HUES6 (cell line): ENCODE measurements around the gene PSMB5.

Experiments
- H3K27ac ChIP-seq: 2 replicates; pipeline ENCODE4 v1.7.0; 2013; ENCODE audit warnings: low read depth, mild to moderate bottlenecking, low read length, inconsistent platforms
- H3K27me3 ChIP-seq: 2 replicates; pipeline ENCODE4 v1.6.1; 2013; ENCODE audit warnings: low read length; ENCODE audit not compliant: control insufficient read depth, insufficient read depth
- H3K36me3 ChIP-seq: 2 replicates; pipeline ENCODE4 v1.6.1; 2013; ENCODE audit warnings: low read length; ENCODE audit not compliant: control insufficient read depth, insufficient read depth
- H3K4me1 ChIP-seq: 2 replicates; pipeline ENCODE4 v1.6.1; 2013; ENCODE audit warnings: low read length; ENCODE audit not compliant: control insufficient read depth, insufficient read depth
- H3K4me3 ChIP-seq: 2 replicates; pipeline ENCODE4 v1.5.1; 2013; ENCODE audit warnings: low read depth, low read length
- H3K9ac ChIP-seq: one replicate; pipeline ENCODE4 v1.6.1; 2013; ENCODE audit warnings: mild to moderate bottlenecking, low read length
- H3K9me3 ChIP-seq: 2 replicates; pipeline ENCODE4 v1.6.1; 2013; ENCODE audit warnings: low read depth, low read length; ENCODE audit not compliant: control insufficient read depth, insufficient read depth

Gene PSMB5

GRCh38 chr14:23041729-23042128 lies 7.0 kb upstream of the PSMB5 start:
- H3K9me3 ChIP-seq, result no peaks in the 10 kb centered on the region

GRCh38 chr14:23040100-23040499 lies 5.4 kb upstream of the PSMB5 start:
- H3K27ac ChIP-seq, result no peak overlapping the region
- no peak overlapping the region for H3K4me3 ChIP-seq
- H3K4me1 ChIP-seq, result peaks cover 13% of the 10 kb centered on the region; the same call in 1 of the 2 replicates
- H3K36me3 ChIP-seq, result no peaks in the 10 kb centered on the region
- no peaks in the 10 kb centered on the region for H3K9me3 ChIP-seq
- no peak overlapping the region for H3K9ac ChIP-seq
- H3K27me3 ChIP-seq, result no peaks in the 10 kb centered on the region

More at GRCh38 chr14:23041729-23042128, 7.0 kb upstream of the PSMB5 start:
- H3K36me3 ChIP-seq, result no peaks in the 10 kb centered on the region
- H3K4me3 ChIP-seq, result no peak overlapping the region
- peaks cover 12% of the 10 kb centered on the region; the same call in 1 of the 2 replicates for H3K4me1 ChIP-seq
- H3K27me3 ChIP-seq, result no peaks in the 10 kb centered on the region
- H3K9ac ChIP-seq, result no peak overlapping the region
- H3K27ac ChIP-seq, result no peak overlapping the region

- peaks cover 10% of the 10 kb centered on the region; the same call in 1 of the 2 replicates for H3K4me1 ChIP-seq
- peak overlapping the region; percentile 86 for H3K9ac ChIP-seq
- H3K9me3 ChIP-seq, result no peaks in the 10 kb centered on the region
- peak overlapping the region; percentile 86 for H3K4me3 ChIP-seq
- H3K27ac ChIP-seq, result peak overlapping the region; percentile 95
- no peaks in the 10 kb centered on the region for H3K27me3 ChIP-seq
- H3K36me3 ChIP-seq, result peaks cover 24% of the 10 kb centered on the region
Observed at GRCh38 chr14:23035303-23036144, 824 bp upstream of the PSMB5 start.

GRCh38 chr14:23033801-23034497 lies 751 bp downstream of the PSMB5 start:
- peak overlapping the region; percentile 86 for H3K4me3 ChIP-seq
- H3K36me3 ChIP-seq, result peaks cover 33% of the 10 kb centered on the region
- peak overlapping the region; percentile 86 for H3K9ac ChIP-seq
- H3K27me3 ChIP-seq, result no peaks in the 10 kb centered on the region
- H3K9me3 ChIP-seq, result no peaks in the 10 kb centered on the region
- peak overlapping the region; percentile 95 for H3K27ac ChIP-seq
- peaks cover 10% of the 10 kb centered on the region; the same call in 1 of the 2 replicates for H3K4me1 ChIP-seq

GRCh38 chr14:23033251-23033727 lies 1.4 kb downstream of the PSMB5 start:
- Histone ChIP-seq H3K36me3 (peaks cover 39% of the 10 kb centered on the region), H3K9ac (no peak overlapping the region), H3K4me3 (peak overlapping the region; percentile 86), H3K27me3 (no peaks in the 10 kb centered on the region), H3K4me1 (peaks cover 10% of the 10 kb centered on the region; the same call in 1 of the 2 replicates), H3K9me3 (no peaks in the 10 kb centered on the region), H3K27ac (no peak overlapping the region)

GRCh38 chr14:23030936-23031335 lies 3.8 kb downstream of the PSMB5 start:
- no peak overlapping the region for H3K9ac ChIP-seq
- H3K4me1 ChIP-seq, result peaks cover 13% of the 10 kb centered on the region; the same call in 1 of the 2 replicates
- no peak overlapping the region for H3K4me3 ChIP-seq
- peaks cover 52% of the 10 kb centered on the region for H3K36me3 ChIP-seq
- no peaks in the 10 kb centered on the region for H3K27me3 ChIP-seq
- H3K9me3 ChIP-seq, result no peaks in the 10 kb centered on the region
- H3K27ac ChIP-seq, result no peak overlapping the region

- Histone ChIP-seq H3K9me3 (no peaks in the 10 kb centered on the region), H3K27me3 (no peaks in the 10 kb centered on the region), H3K36me3 (peaks cover 69% of the 10 kb centered on the region), H3K4me1 (peaks cover 22% of the 10 kb centered on the region; the same call in 1 of the 2 replicates), H3K27ac (no peak overlapping the region), H3K9ac (no peak overlapping the region), H3K4me3 (no peak overlapping the region)
Observed at GRCh38 chr14:23028799-23029198, 5.9 kb downstream of the PSMB5 start.

- peaks cover 29% of the 10 kb centered on the region; the same call in 1 of the 2 replicates for H3K4me1 ChIP-seq
- no peak overlapping the region; the same call in 1 of the 2 replicates for H3K4me3 ChIP-seq
- H3K27ac ChIP-seq, result no peak overlapping the region
- H3K36me3 ChIP-seq, result peaks cover 51% of the 10 kb centered on the region
- H3K9me3 ChIP-seq, result no peaks in the 10 kb centered on the region
- peak overlapping the region; percentile 1 for H3K9ac ChIP-seq
- no peaks in the 10 kb centered on the region for H3K27me3 ChIP-seq
Observed at GRCh38 chr14:23025151-23025814, 9.4 kb downstream of the PSMB5 start.

GRCh38 chr14:23024612-23025075 lies 10.1 kb downstream of the PSMB5 start:
- Histone ChIP-seq H3K4me3 (no peak overlapping the region; the same call in 1 of the 2 replicates), H3K9me3 (no peaks in the 10 kb centered on the region), H3K9ac (no peak overlapping the region), H3K4me1 (peaks cover 29% of the 10 kb centered on the region; the same call in 1 of the 2 replicates), H3K27ac (no peak overlapping the region), H3K27me3 (no peaks in the 10 kb centered on the region), H3K36me3 (peaks cover 51% of the 10 kb centered on the region)

GRCh38 chr14:23023795-23024152 lies 10.9 kb downstream of the PSMB5 start:
- H3K36me3 ChIP-seq, result peaks cover 43% of the 10 kb centered on the region
- H3K27ac ChIP-seq, result no peak overlapping the region
- H3K4me3 ChIP-seq, result no peak overlapping the region
- peaks cover 29% of the 10 kb centered on the region; the same call in 1 of the 2 replicates for H3K4me1 ChIP-seq
- H3K9me3 ChIP-seq, result no peaks in the 10 kb centered on the region
- H3K27me3 ChIP-seq, result no peaks in the 10 kb centered on the region
- H3K9ac ChIP-seq, result no peak overlapping the region
